Caco-2 (cell line): ENCODE measurements around the gene LRMDA. TPM values are rescaled to one million over a fixed set of nuclear protein-coding genes. Genes with fewer than 3 reads are reported as not detected.

Experiments used
- BruUV-seq: library from RNA; stranded (reverse); fragments of 400-500 nt; replicated peaks from 2 replicates; lab custom pipeline; 2021; lab: Mats Ljungman, UMichigan
- CTCF ChIA-PET: fragments of 300-600 bp; sonication (Branson Sonifier 250); formaldehyde crosslinking; loops from one replicate; lab custom pipeline; 2022; ENCODE audit warnings: antibody characterized with exemption; lab: Charles Lee
- POLR2A ChIA-PET: fragments of 300-600 bp; sonication (Branson Sonifier 250); formaldehyde crosslinking; loops from one replicate; lab custom pipeline; 2022; ENCODE audit warnings: antibody characterized with exemption; lab: Charles Lee
- DNase-seq, 2 experiments: peaks; one replicate each; pipeline versions ENCODE4 v3.0.0 to v3.0.0-alpha.2; 2020 to 2022
- H3K27me3 ChIP-seq: replicated peaks from 2 replicates; pipeline ENCODE4 v1.6.0; 2011; ENCODE audit warnings: low read length; ENCODE audit not compliant: control insufficient read depth, insufficient read depth
- H3K36me3 ChIP-seq: 2 replicates; pipeline ENCODE4 v1.5.1; 2011; ENCODE audit warnings: low read length; ENCODE audit not compliant: control insufficient read depth, insufficient read depth
- H3K4me1 ChIP-seq: fragments of 250-450 bp; sonication (Bioruptor Pico); 2 replicates; pipeline ENCODE4 v1.5.1; 2020; ENCODE audit warnings: mild to moderate bottlenecking
- H3K4me3 ChIP-seq: 2 replicates; pipeline ENCODE4 v1.5.1; 2011; ENCODE audit warnings: low read depth, mild to moderate bottlenecking, control low read depth, low read length
- H3K9me3 ChIP-seq: fragments of 250-450 bp; sonication (Bioruptor Pico); 2 replicates; pipeline ENCODE4 v1.5.1; 2020; ENCODE audit warnings: mild to moderate bottlenecking, moderate library complexity
- H3K27ac Mint-ChIP-seq: one replicate; pipeline ENCODE4 v1.8.0; 2022; ENCODE audit warnings: mixed read lengths; ENCODE audit not compliant: unreplicated experiment
- H3K27me3 Mint-ChIP-seq: one replicate; pipeline ENCODE4 v1.8.0; 2022; ENCODE audit warnings: mixed read lengths; ENCODE audit not compliant: insufficient read depth, unreplicated experiment
- H3K36me3 Mint-ChIP-seq: one replicate; pipeline ENCODE4 v1.8.0; 2022; ENCODE audit warnings: mild to moderate bottlenecking, mixed read lengths; ENCODE audit not compliant: insufficient read depth, unreplicated experiment
- H3K4me1 Mint-ChIP-seq: one replicate; pipeline ENCODE4 v1.8.0; 2022; ENCODE audit warnings: low read depth, mixed read lengths; ENCODE audit not compliant: unreplicated experiment
- H3K4me3 Mint-ChIP-seq: one replicate; pipeline ENCODE4 v1.8.0; 2022; ENCODE audit warnings: mild to moderate bottlenecking, moderate library complexity, mixed read lengths; ENCODE audit not compliant: unreplicated experiment
- H3K9me3 Mint-ChIP-seq: one replicate; pipeline ENCODE4 v1.8.0; 2022; ENCODE audit warnings: mixed read lengths; ENCODE audit not compliant: unreplicated experiment
- intact Hi-C: fragments of 100-400 bp; cut with micrococcal nuclease; formaldehyde crosslinking; loops from one replicate; pipeline ENCODE4 v1.10.0; 2022; ENCODE audit not compliant: unreplicated experiment
- total RNA-seq: library from RNA; stranded (reverse); gene quantifications from 2 replicates; pipeline ENCODE4 v1.2.3, GENCODE V29; 2022
- TF ChIP-seq, protein P1 (sequence below), 2 experiments: fragments of 200-600 bp in 1 of 2; IDR thresholded peaks; 1 replicate in 1 of 2; 2 replicates in 1 of 2; pipeline versions ENCODE4 v1.5.1 to v1.8.0; 2011 to 2022; ENCODE audit warnings: antibody characterized with exemption in 1 of 2, control low read depth in 1 of 2, inconsistent platforms in 1 of 2, low read depth in 1 of 2, low read length in 1 of 2, mild to moderate bottlenecking in 1 of 2, moderate library complexity in 1 of 2; ENCODE audit not compliant: insufficient read depth in 1 of 2, severe bottlenecking in 1 of 2, unreplicated experiment in 1 of 2

LRMDA gene
- total RNA-seq, 1 experiment from 2014 or later: 18.5 TPM

DNA sequence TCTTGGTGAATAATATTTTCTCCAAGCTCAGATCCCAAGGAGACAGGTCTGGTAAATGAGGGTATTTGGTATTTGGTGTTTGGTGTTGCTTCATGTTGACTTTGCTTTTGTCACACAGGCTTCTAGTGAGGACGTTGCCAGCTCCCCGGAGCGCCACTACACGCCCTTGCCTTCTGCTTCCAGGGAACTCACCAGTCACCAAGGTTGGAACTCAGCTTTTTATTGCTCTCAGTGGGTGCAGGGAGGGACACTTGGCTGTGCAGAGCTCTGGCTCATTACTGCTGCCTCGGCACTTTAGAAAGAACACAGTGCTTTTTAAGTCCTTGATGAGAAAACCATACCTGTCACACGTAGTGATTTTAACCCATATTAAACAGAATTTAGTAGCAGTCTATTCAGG, 892.9 kb downstream of the LRMDA start:
- no peak overlapping the region for H3K27ac Mint-ChIP-seq
- no TSS peak for BruUV-seq
- H3K27me3 ChIP-seq: no peaks in the 10 kb centered on the region
- intact Hi-C loops: no loop called here
- 0 out of 2 replicates have a peak, but pooled peaks cover 2% of the 10 kb centered on the region for H3K4me1 ChIP-seq
- no peaks in the 10 kb centered on the region; the same call in 1 of the 2 replicates for H3K9me3 ChIP-seq
- POLR2A ChIA-PET: no interaction called here
- CTCF ChIA-PET: no interaction called here
- H3K4me1 Mint-ChIP-seq: no peaks in the 10 kb centered on the region
- TF ChIP-seq, protein P1, sequence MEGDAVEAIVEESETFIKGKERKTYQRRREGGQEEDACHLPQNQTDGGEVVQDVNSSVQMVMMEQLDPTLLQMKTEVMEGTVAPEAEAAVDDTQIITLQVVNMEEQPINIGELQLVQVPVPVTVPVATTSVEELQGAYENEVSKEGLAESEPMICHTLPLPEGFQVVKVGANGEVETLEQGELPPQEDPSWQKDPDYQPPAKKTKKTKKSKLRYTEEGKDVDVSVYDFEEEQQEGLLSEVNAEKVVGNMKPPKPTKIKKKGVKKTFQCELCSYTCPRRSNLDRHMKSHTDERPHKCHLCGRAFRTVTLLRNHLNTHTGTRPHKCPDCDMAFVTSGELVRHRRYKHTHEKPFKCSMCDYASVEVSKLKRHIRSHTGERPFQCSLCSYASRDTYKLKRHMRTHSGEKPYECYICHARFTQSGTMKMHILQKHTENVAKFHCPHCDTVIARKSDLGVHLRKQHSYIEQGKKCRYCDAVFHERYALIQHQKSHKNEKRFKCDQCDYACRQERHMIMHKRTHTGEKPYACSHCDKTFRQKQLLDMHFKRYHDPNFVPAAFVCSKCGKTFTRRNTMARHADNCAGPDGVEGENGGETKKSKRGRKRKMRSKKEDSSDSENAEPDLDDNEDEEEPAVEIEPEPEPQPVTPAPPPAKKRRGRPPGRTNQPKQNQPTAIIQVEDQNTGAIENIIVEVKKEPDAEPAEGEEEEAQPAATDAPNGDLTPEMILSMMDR (IDR thresholded peaks at IDR 0.05; ENCODE audit: insufficient read depth in 1 of 2, low read depth in 1 of 2, low read length in 1 of 2, severe bottlenecking in 1 of 2, unreplicated experiment in 1 of 2): no peak
- H3K4me3 Mint-ChIP-seq: no peak overlapping the region
- no peaks in the 10 kb centered on the region for H3K36me3 ChIP-seq
- H3K9me3 Mint-ChIP-seq: no peaks in the 10 kb centered on the region
- H3K36me3 Mint-ChIP-seq: no peaks in the 10 kb centered on the region
- no peak overlapping the region for H3K4me3 ChIP-seq
- no peak for DNase-seq
- H3K27me3 Mint-ChIP-seq: no peaks in the 10 kb centered on the region

DNA sequence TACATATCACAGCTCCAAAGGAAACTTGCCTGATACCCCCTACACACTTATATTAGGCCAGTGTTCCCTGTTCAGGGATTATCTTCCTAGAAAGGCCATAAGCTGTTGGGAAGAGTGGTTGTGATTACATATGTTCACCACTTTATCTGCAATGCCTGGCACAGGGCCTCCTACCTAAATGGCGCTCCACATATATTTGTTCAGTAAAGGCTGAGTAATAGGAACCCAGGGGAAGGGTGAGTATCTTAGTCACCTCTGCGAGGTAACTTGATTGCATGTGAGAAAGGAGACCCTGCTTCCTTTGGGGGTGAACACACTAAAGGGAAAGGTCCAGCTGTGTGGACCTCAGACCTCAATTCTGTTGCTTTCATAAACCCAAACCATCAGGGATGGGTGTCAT, 896.0 kb downstream of the LRMDA start:
- Mint-ChIP-seq H3K27ac (no peak overlapping the region), H3K4me1 (peaks cover 19% of the 10 kb centered on the region), H3K27me3 (no peaks in the 10 kb centered on the region), H3K4me3 (no peak overlapping the region), H3K36me3 (no peaks in the 10 kb centered on the region), H3K9me3 (no peaks in the 10 kb centered on the region)
- no peak overlapping the region for H3K4me3 ChIP-seq
- intact Hi-C loops: no loop called here
- no TSS peak for BruUV-seq
- H3K36me3 ChIP-seq: no peaks in the 10 kb centered on the region
- DNase-seq: no peak
- no peaks in the 10 kb centered on the region for H3K27me3 ChIP-seq
- peaks cover 5% of the 10 kb centered on the region; the same call in 1 of the 2 replicates for H3K4me1 ChIP-seq
- TF ChIP-seq, protein P1 (IDR thresholded peaks at IDR 0.05; ENCODE audit: insufficient read depth in 1 of 2, low read depth in 1 of 2, low read length in 1 of 2, severe bottlenecking in 1 of 2, unreplicated experiment in 1 of 2): no peak
- ChIA-PET POLR2A (no interaction called here), CTCF (no interaction called here)
- H3K9me3 ChIP-seq: no peaks in the 10 kb centered on the region; the same call in 1 of the 2 replicates

DNA sequence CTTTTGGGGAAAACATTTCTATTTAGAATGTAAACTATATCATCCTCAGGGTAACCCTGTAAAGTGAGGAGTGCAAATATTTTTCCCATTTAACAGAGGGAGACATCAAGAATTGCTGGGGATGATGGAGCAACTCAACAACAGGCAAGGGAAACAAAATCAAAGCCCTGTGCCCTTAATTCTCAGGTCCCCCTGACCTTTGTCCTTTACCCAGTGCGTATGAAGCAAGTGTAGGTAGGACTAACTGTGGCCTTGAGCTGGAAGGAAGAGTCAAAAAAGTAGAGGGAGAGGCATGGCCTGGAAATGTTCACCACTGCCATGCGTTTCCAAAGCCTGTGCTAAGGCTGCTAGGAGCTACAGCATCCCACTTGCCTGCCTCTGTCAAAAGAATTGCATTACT, 896.9 kb downstream of the LRMDA start:
- Mint-ChIP-seq H3K27me3 (no peaks in the 10 kb centered on the region), H3K9me3 (no peaks in the 10 kb centered on the region), H3K36me3 (no peaks in the 10 kb centered on the region), H3K27ac (no peak overlapping the region), H3K4me3 (no peak overlapping the region), H3K4me1 (peaks cover 19% of the 10 kb centered on the region)
- TF ChIP-seq, protein P1 (IDR thresholded peaks at IDR 0.05; ENCODE audit: insufficient read depth in 1 of 2, low read depth in 1 of 2, low read length in 1 of 2, severe bottlenecking in 1 of 2, unreplicated experiment in 1 of 2): no peak
- no TSS peak for BruUV-seq
- Histone ChIP-seq H3K27me3 (no peaks in the 10 kb centered on the region), H3K4me3 (no peak overlapping the region), H3K4me1 (peaks cover 5% of the 10 kb centered on the region; the same call in 1 of the 2 replicates), H3K36me3 (no peaks in the 10 kb centered on the region), H3K9me3 (no peaks in the 10 kb centered on the region; the same call in 1 of the 2 replicates)
- DNase-seq: no peak
- intact Hi-C loops: no loop called here
- CTCF ChIA-PET: no interaction called here
- POLR2A ChIA-PET: no interaction called here
